Mesothelial cell of epicardium (in vitro differentiated cells): ENCODE data around the gene INHBE. TPM values are rescaled to one million over a fixed set of nuclear protein-coding genes. Genes with fewer than 3 reads are reported as not detected.

Experiments used
- DNase-seq, 2 experiments: peaks; one replicate each; pipeline ENCODE4 v3.0.0; 2021; ENCODE audit warnings: low spot score in 2 of 2; ENCODE audit not compliant: unreplicated experiment in 2 of 2
- H3K27ac Mint-ChIP-seq: 2 replicates; pipeline ENCODE4 v1.8.0; 2021; ENCODE audit warnings: mixed read lengths
- H3K27me3 Mint-ChIP-seq: 2 replicates; pipeline ENCODE4 v1.8.0; 2021; ENCODE audit warnings: low read depth, mixed read lengths
- H3K36me3 Mint-ChIP-seq: 2 replicates; pipeline ENCODE4 v1.8.0; 2021; ENCODE audit warnings: mixed read lengths
- H3K4me1 Mint-ChIP-seq: 2 replicates; pipeline ENCODE4 v1.8.0; 2021; ENCODE audit warnings: mixed read lengths
- H3K4me3 Mint-ChIP-seq: 2 replicates; pipeline ENCODE4 v1.8.0; 2021; ENCODE audit warnings: mild to moderate bottlenecking, moderate library complexity, mixed read lengths
- H3K9me3 Mint-ChIP-seq: 2 replicates; pipeline ENCODE4 v1.8.0; 2021; ENCODE audit warnings: mixed read lengths
- total RNA-seq: library from RNA; stranded (reverse); gene quantifications from 3 replicates; pipeline ENCODE4 v1.2.1, GENCODE V29; 2021
- TF ChIP-seq, protein P1 (sequence below): fragments of 200-600 bp; sonication (generic); IDR thresholded peaks from one replicate; pipeline ENCODE4 v1.5.0; 2021; ENCODE audit warnings: antibody characterized with exemption; ENCODE audit not compliant: unreplicated experiment

INHBE gene
- total RNA-seq, 1 donor from 2014 or later = 0.09 TPM

GRCh38 chr12:57473392-57473791 lies 18.3 kb downstream of the INHBE start:
- no peaks in the 10 kb centered on the region for H3K9me3 Mint-ChIP-seq
- H3K36me3 Mint-ChIP-seq = no peaks in the 10 kb centered on the region
- no peak for DNase-seq
- H3K4me3 Mint-ChIP-seq = no peak overlapping the region
- TF ChIP-seq, protein P1, sequence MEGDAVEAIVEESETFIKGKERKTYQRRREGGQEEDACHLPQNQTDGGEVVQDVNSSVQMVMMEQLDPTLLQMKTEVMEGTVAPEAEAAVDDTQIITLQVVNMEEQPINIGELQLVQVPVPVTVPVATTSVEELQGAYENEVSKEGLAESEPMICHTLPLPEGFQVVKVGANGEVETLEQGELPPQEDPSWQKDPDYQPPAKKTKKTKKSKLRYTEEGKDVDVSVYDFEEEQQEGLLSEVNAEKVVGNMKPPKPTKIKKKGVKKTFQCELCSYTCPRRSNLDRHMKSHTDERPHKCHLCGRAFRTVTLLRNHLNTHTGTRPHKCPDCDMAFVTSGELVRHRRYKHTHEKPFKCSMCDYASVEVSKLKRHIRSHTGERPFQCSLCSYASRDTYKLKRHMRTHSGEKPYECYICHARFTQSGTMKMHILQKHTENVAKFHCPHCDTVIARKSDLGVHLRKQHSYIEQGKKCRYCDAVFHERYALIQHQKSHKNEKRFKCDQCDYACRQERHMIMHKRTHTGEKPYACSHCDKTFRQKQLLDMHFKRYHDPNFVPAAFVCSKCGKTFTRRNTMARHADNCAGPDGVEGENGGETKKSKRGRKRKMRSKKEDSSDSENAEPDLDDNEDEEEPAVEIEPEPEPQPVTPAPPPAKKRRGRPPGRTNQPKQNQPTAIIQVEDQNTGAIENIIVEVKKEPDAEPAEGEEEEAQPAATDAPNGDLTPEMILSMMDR = no peak
- peaks cover 97% of the 10 kb centered on the region for H3K27me3 Mint-ChIP-seq
- H3K4me1 Mint-ChIP-seq = peaks cover 20% of the 10 kb centered on the region
- no peak overlapping the region for H3K27ac Mint-ChIP-seq

- Mint-ChIP-seq H3K36me3 (no peaks in the 10 kb centered on the region), H3K27ac (no peak overlapping the region), H3K27me3 (peaks cover 97% of the 10 kb centered on the region), H3K4me1 (peaks cover 23% of the 10 kb centered on the region), H3K9me3 (no peaks in the 10 kb centered on the region), H3K4me3 (no peak overlapping the region)
- DNase-seq = no peak
- TF ChIP-seq, protein P1 = no peak
Observed at GRCh38 chr12:57473886-57474285, 18.8 kb downstream of the INHBE start.

GRCh38 chr12:57474430-57474829 lies 19.3 kb downstream of the INHBE start:
- DNase-seq = no peak
- H3K27ac Mint-ChIP-seq = no peak overlapping the region
- TF ChIP-seq, protein P1 = no peak
- no peaks in the 10 kb centered on the region for H3K9me3 Mint-ChIP-seq
- no peaks in the 10 kb centered on the region for H3K36me3 Mint-ChIP-seq
- H3K4me1 Mint-ChIP-seq = peaks cover 23% of the 10 kb centered on the region
- peaks cover 97% of the 10 kb centered on the region for H3K27me3 Mint-ChIP-seq
- peak overlapping the region; percentile 16 for H3K4me3 Mint-ChIP-seq

- peaks cover 23% of the 10 kb centered on the region for H3K4me1 Mint-ChIP-seq
- no peaks in the 10 kb centered on the region for H3K9me3 Mint-ChIP-seq
- peak overlapping the region; percentile 16 for H3K4me3 Mint-ChIP-seq
- H3K36me3 Mint-ChIP-seq = no peaks in the 10 kb centered on the region
- H3K27me3 Mint-ChIP-seq = peaks cover 97% of the 10 kb centered on the region
- DNase-seq = no peak
- TF ChIP-seq, protein P1 = no peak
- no peak overlapping the region for H3K27ac Mint-ChIP-seq
Observed at GRCh38 chr12:57474862-57475261, 19.8 kb downstream of the INHBE start.

GRCh38 chr12:57475271-57476161 lies 20.4 kb downstream of the INHBE start:
- TF ChIP-seq, protein P1 = no peak
- Mint-ChIP-seq H3K36me3 (no peaks in the 10 kb centered on the region), H3K27ac (no peak overlapping the region), H3K27me3 (peaks cover 95% of the 10 kb centered on the region), H3K9me3 (no peaks in the 10 kb centered on the region), H3K4me1 (peaks cover 23% of the 10 kb centered on the region), H3K4me3 (peak overlapping the region; percentile 66)
- no peak for DNase-seq
